Transverse colon (tissue), 3 donors: ENCODE results near the gene FBXO30.

ENCODE experiments used
- EP300 ChIP-seq: sonication (generic); formaldehyde crosslinking; IDR thresholded peaks from one replicate; pipeline ENCODE4 v1.6.1; 2017; ENCODE audit warnings: antibody characterized with exemption, low read depth
- POLR2AphosphoS5 ChIP-seq, 3 donors: sonication (generic); formaldehyde crosslinking; IDR thresholded peaks; one replicate each; pipeline ENCODE4 v1.6.1; 2016; ENCODE audit warnings: antibody characterized with exemption in 3 of 3

DNA sequence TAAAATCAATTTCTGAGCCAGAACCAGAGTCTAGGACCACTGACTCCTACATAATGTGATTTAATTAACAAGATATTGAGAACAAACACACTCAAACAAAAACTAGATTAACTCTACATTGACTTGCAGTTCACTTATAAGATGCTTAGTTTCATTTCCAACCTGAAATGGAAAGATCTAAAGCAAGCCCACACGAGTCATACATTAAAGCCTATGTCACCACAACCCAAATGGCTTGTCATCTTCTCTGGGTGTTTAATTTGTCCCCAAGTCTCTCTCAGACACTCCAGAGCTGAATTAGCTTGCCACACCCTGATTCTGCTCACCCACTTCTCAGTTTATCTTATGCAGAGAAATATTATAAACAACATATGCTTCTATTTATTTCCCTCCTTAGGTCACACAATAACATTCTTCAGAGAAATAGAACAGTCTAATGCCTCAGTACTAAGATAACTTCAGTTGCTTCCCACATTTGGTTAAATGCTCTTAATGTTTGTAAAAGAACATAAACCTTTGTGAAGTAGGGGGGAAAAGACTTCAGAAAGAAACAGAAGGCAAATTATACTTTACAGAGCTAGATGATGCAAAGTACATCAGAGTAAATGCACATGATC is 8.8 kb upstream of the FBXO30 start:
- TF ChIP-seq POLR2AphosphoS5 (IDR thresholded peaks at IDR 0.05) (no peak), EP300 (no peak)
